H1 (cell line): ENCODE data around the gene VPS13A. TPM values are rescaled to one million over a fixed set of nuclear protein-coding genes. Genes with fewer than 3 reads are reported as not detected.

Source experiments
- CTCF ChIA-PET: fragments of 300-600 bp; sonication (Branson Sonifier 250); formaldehyde crosslinking; loops from one replicate; lab custom pipeline; 2021; ENCODE audit not compliant: partially characterized antibody; lab: Charles Lee
- POLR2A ChIA-PET: fragments of 300-600 bp; sonication (Branson Sonifier 250); formaldehyde crosslinking; loops from one replicate; lab custom pipeline; 2021; ENCODE audit warnings: inconsistent platforms; ENCODE audit not compliant: partially characterized antibody; lab: Charles Lee
- DNase-seq, 2 experiments: peaks; one replicate each; pipeline versions ENCODE4 v3.0.0 to v3.0.0-alpha.2; 2010 to 2022; ENCODE audit warnings: low spot score in 2 of 2, low read depth in 1 of 2, mixed read lengths in 1 of 2
- FAIRE-seq: peaks from 2 replicates; lab custom pipeline; 2011; peaks lifted over from hg19 to GRCh38; lab: Jason Lieb, UNC
- H2AFZ ChIP-seq: 2 replicates; pipeline ENCODE4 v1.8.1; 2012; ENCODE audit warnings: low read length, inconsistent platforms
- H2AK5ac ChIP-seq: 2 replicates; pipeline ENCODE4 v1.6.1; 2013; ENCODE audit warnings: low read depth, low read length
- H2BK120ac ChIP-seq: replicated peaks from 2 replicates; pipeline ENCODE3; 2013; ENCODE audit warnings: low read depth, low read length, inconsistent platforms
- H2BK12ac ChIP-seq: 2 replicates; pipeline ENCODE4 v1.6.1; 2013; ENCODE audit warnings: low read depth, low read length
- H2BK15ac ChIP-seq: 2 replicates; pipeline ENCODE4 v1.6.1; 2013; ENCODE audit warnings: low read length
- H2BK20ac ChIP-seq: 2 replicates; pipeline ENCODE4 v1.6.1; 2013; ENCODE audit warnings: low read length
- H2BK5ac ChIP-seq: 2 replicates; pipeline ENCODE4 v1.6.1; 2013; ENCODE audit warnings: low read depth, low read length
- H3K14ac ChIP-seq: 2 replicates; pipeline ENCODE4 v1.6.1; 2013; ENCODE audit warnings: inconsistent platforms; ENCODE audit not compliant: insufficient read length
- H3K18ac ChIP-seq: 2 replicates; pipeline ENCODE4 v1.6.1; 2013; ENCODE audit warnings: low read length; ENCODE audit errors: extremely low read depth
- H3K23ac ChIP-seq: 2 replicates; pipeline ENCODE4 v1.6.1; 2013; ENCODE audit warnings: inconsistent platforms; ENCODE audit not compliant: insufficient read length
- H3K23me2 ChIP-seq: 2 replicates; pipeline ENCODE4 v1.6.1; 2013; ENCODE audit warnings: low read depth, low read length
- H3K27ac ChIP-seq: 2 replicates; pipeline ENCODE4 v1.6.1; 2011; ENCODE audit warnings: low read depth, low read length, inconsistent platforms
- H3K27me3 ChIP-seq, 4 experiments: replicated peaks in 1 of 4; 1 replicate in 1 of 4; 2 replicates in 3 of 4; pipeline versions ENCODE4 v1.6.1 to v1.8.1; 2011 to 2013; ENCODE audit warnings: low read length in 3 of 4, mild to moderate bottlenecking in 3 of 4, inconsistent platforms in 2 of 4, mixed read lengths in 2 of 4, moderate library complexity in 1 of 4; ENCODE audit not compliant: control insufficient read depth in 3 of 4, insufficient read depth in 3 of 4; ENCODE audit errors: extremely low read depth in 1 of 4
- H3K36me3 ChIP-seq, 4 experiments: 2 replicates each; pipeline versions ENCODE4 v1.6.1 to v1.8.1; 2011 to 2013; ENCODE audit warnings: mild to moderate bottlenecking in 4 of 4, low read length in 3 of 4, moderate library complexity in 2 of 4, control low read depth in 1 of 4, inconsistent platforms in 1 of 4; ENCODE audit not compliant: insufficient read depth in 4 of 4, control insufficient read depth in 2 of 4
- H3K4ac ChIP-seq: replicated peaks from 2 replicates; pipeline ENCODE3; 2013; ENCODE audit warnings: low read length, low read depth, mixed read lengths, inconsistent platforms; ENCODE audit not compliant: insufficient read length
- H3K4me1 ChIP-seq, 4 experiments: replicated peaks in 1 of 4; 1 replicate in 1 of 4; 2 replicates in 3 of 4; pipeline versions ENCODE4 v1.6.1 to v1.8.1; 2011 to 2013; ENCODE audit warnings: low read length in 3 of 4, inconsistent platforms in 2 of 4, mixed read lengths in 1 of 4; ENCODE audit not compliant: insufficient read depth in 4 of 4, control insufficient read depth in 3 of 4
- H3K4me2 ChIP-seq, 2 experiments: 2 replicates each; pipeline versions ENCODE4 v1.6.1 to v1.8.1; 2011 to 2013; ENCODE audit warnings: low read depth in 2 of 2, low read length in 2 of 2, control low read depth in 1 of 2, inconsistent platforms in 1 of 2, mild to moderate bottlenecking in 1 of 2; ENCODE audit not compliant: insufficient read depth in 1 of 2
- H3K4me3 ChIP-seq, 4 experiments: fragments of 200-600, 300-600 bp in 1 of 4; sonication (generic), shearing (Covaris generic), sonication (Bioruptor Twin) in 1 of 4; 2 replicates each; pipeline versions ENCODE4 v1.5.1 to v1.8.1; 2011 to 2016; ENCODE audit warnings: low read length in 4 of 4, low read depth in 3 of 4, control low read depth in 2 of 4, inconsistent platforms in 2 of 4, mild to moderate bottlenecking in 2 of 4, mixed read lengths in 1 of 4, moderate library complexity in 1 of 4; ENCODE audit not compliant: insufficient read depth in 2 of 4; ENCODE audit errors: extremely low read depth in 1 of 4
- H3K56ac ChIP-seq: replicated peaks from 2 replicates; pipeline ENCODE3; 2013; ENCODE audit warnings: low read depth, mild to moderate bottlenecking, mixed read lengths, low read length, inconsistent platforms; ENCODE audit not compliant: insufficient read length
- H3K79me1 ChIP-seq: 2 replicates; pipeline ENCODE4 v1.6.1; 2013; ENCODE audit warnings: low read depth, low read length, control low read depth
- H3K79me2 ChIP-seq, 2 experiments: 2 replicates each; pipeline versions ENCODE4 v1.6.1 to v1.8.1; 2012 to 2013; ENCODE audit warnings: low read length in 2 of 2, mild to moderate bottlenecking in 2 of 2, inconsistent platforms in 1 of 2; ENCODE audit not compliant: insufficient read depth in 2 of 2, control insufficient read depth in 1 of 2
- H3K9ac ChIP-seq, 4 experiments: replicated peaks in 1 of 4; 1 replicate in 1 of 4; 2 replicates in 3 of 4; pipeline versions ENCODE4 v1.6.1 to v1.8.1; 2011 to 2013; ENCODE audit warnings: low read depth in 3 of 4, low read length in 3 of 4, control low read depth in 2 of 4, mild to moderate bottlenecking in 2 of 4, moderate library complexity in 2 of 4, inconsistent platforms in 1 of 4; ENCODE audit errors: extremely low read depth in 1 of 4
- H3K9me3 ChIP-seq, 2 experiments: 2 replicates each; pipeline versions ENCODE4 v1.6.1 to v1.8.1; 2012 to 2013; ENCODE audit warnings: mild to moderate bottlenecking in 2 of 2, moderate library complexity in 2 of 2, control low read depth in 1 of 2, inconsistent platforms in 1 of 2, low read depth in 1 of 2, low read length in 1 of 2, mixed read lengths in 1 of 2; ENCODE audit not compliant: insufficient read depth in 2 of 2
- H4K20me1 ChIP-seq, 2 experiments: replicated peaks in 1 of 2; 2 replicates each; pipeline versions ENCODE3 to v1.8.1; 2011 to 2013; ENCODE audit warnings: inconsistent platforms in 2 of 2, low read length in 2 of 2, mild to moderate bottlenecking in 1 of 2; ENCODE audit not compliant: insufficient read depth in 2 of 2, control insufficient read depth in 1 of 2
- H4K5ac ChIP-seq: 2 replicates; pipeline ENCODE4 v1.6.1; 2013; ENCODE audit warnings: low read length, low read depth, mixed read lengths, inconsistent platforms; ENCODE audit not compliant: insufficient read length
- H4K8ac ChIP-seq: 2 replicates; pipeline ENCODE4 v1.8.0; 2013; ENCODE audit warnings: mild to moderate bottlenecking, moderate library complexity, low read length, inconsistent platforms; ENCODE audit not compliant: insufficient read depth; ENCODE audit errors: extremely low read depth
- H4K91ac ChIP-seq: replicated peaks from 2 replicates; pipeline ENCODE3; 2013; ENCODE audit warnings: low read length, mixed read lengths, inconsistent platforms; ENCODE audit not compliant: insufficient read length
- PHF8 ChIP-seq: fragments of 200-600 bp; sonication (generic); conservative IDR thresholded peaks from 2 replicates; pipeline ENCODE4 v1.7.1; 2012; ENCODE audit warnings: low read depth, mild to moderate bottlenecking, inconsistent platforms, low read length, moderate library complexity
- WGBS, 2 experiments: shearing (Covaris generic) in 1 of 2; methylation state at CpG; one replicate each; pipeline versions ENCODE4 v1.1.6 to v1.1.7; 2013 to 2015; ENCODE audit warnings: low lambda C conversion rate in 2 of 2, mixed read lengths in 2 of 2, inconsistent platforms in 1 of 2, low coverage in 1 of 2, missing lambda C conversion rate in 1 of 2; ENCODE audit not compliant: insufficient replicate concordance in 2 of 2, insufficient coverage in 1 of 2, insufficient read length in 1 of 2; ENCODE audit errors: extremely low coverage in 1 of 2, missing lambda C conversion rate in 1 of 2; 5-methylcytosine and 5-hydroxymethylcytosine counted together
- polyA plus RNA-seq, 7 experiments: library from polyadenylated mRNA; depleted of rRNA in 3 of 7; stranded (reverse) in 5 of 7; unstranded in 2 of 7; fragments of >200 nt in 5 of 7; fragments of 200-250 nt in 2 of 7; gene quantifications; 1 replicate in 5 of 7; 2 replicates in 1 of 7; 4 replicates in 1 of 7; pipeline versions ENCODE4 v1.2.1 to v1.2.3, GENCODE V29; 2011 to 2013; ENCODE audit warnings: missing spikeins in 2 of 7, mixed read lengths in 2 of 7
- total RNA-seq: library from RNA; stranded (reverse); fragmentation: NEBNext Ultra II Directional; extraction: Animal tissue kit (Norgen Biotek cat#: 25700); gene quantifications from 2 replicates; pipeline ENCODE4 v1.2.1, GENCODE V29; 2021

The VPS13A gene
- total and polyA plus RNA-seq, 2 of the 8 experiments (the other 6 are each of a cell fraction or from before 2014, with no cell fraction given), result 6.0 to 36.5 TPM

DNA sequence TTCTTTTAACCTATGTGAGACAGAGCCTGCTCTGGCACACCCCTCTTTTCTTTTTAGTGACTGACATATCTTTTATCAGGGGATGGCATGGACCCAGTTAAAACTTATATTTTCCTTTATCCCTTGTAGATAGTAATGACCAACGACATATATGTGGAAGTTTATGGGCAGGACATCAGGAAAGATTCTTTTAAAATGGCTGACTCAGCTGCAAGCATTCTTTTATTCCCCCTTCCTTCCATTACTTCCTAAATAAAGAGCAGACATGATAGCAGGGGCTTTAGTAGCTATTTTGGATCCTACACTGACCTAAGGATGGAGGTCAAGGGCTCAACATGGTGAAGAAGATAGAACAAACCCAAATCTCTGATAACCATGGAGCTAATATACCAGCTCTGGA lies 25.0 kb upstream of the VPS13A start:
- no peak overlapping the region for H4K5ac ChIP-seq
- no peak overlapping the region for H3K56ac ChIP-seq
- H2AFZ ChIP-seq, result no peak overlapping the region
- no peak overlapping the region for H4K8ac ChIP-seq
- H3K23me2 ChIP-seq, result no peaks in the 10 kb centered on the region
- no peak for TF ChIP-seq PHF8
- H2BK12ac ChIP-seq, result no peak overlapping the region
- H3K27ac ChIP-seq, result no peak overlapping the region
- H3K14ac ChIP-seq, result no peak overlapping the region
- H2AK5ac ChIP-seq, result no peak overlapping the region
- no peak overlapping the region for H3K9ac ChIP-seq
- no peak overlapping the region for H2BK120ac ChIP-seq
- CTCF ChIA-PET, result interaction anchor here (0.8 to 3.6 kb wide), 15 partner anchors 13 to 156 kb away, joined by 3 to 19 read pairs (median 5); no protein-coding TSS in a partner anchor
- no peak for DNase-seq
- no peak overlapping the region for H4K91ac ChIP-seq
- FAIRE-seq, result no peak
- no peaks in the 10 kb centered on the region; a peak in 1 of 7 replicates for H3K27me3 ChIP-seq
- no peaks in the 10 kb centered on the region for H3K9me3 ChIP-seq
- no peak overlapping the region for H3K18ac ChIP-seq
- no peak overlapping the region for H3K4me2 ChIP-seq
- H3K23ac ChIP-seq, result no peak overlapping the region
- no peaks in the 10 kb centered on the region for H3K36me3 ChIP-seq
- no peak overlapping the region for H2BK5ac ChIP-seq
- H2BK15ac ChIP-seq, result no peak overlapping the region
- no peaks in the 10 kb centered on the region for H3K79me1 ChIP-seq
- H2BK20ac ChIP-seq, result no peak overlapping the region
- no peaks in the 10 kb centered on the region for H4K20me1 ChIP-seq
- H3K4me1 ChIP-seq, result peaks cover 0 to 3% (median 0%) of the 10 kb centered on the region in 4 experiments; a peak in 1 of 7 replicates
- no peak overlapping the region for H3K4ac ChIP-seq
- H3K4me3 ChIP-seq, result no peak overlapping the region
- 67% methylated on average over 1 of the region's 1 CpG; no CpG with 5 or more reads in 1 of the 2 experiments for WGBS, 2 experiments
- POLR2A ChIA-PET, result no interaction called here
- no peaks in the 10 kb centered on the region for H3K79me2 ChIP-seq
